ENCODE measurements around the gene TICRR.
"Not testable (repeated sequence)": the region's sequence is repeated elsewhere in the genome, so short reads cannot be mapped to it uniquely, and the experiment has no call there.

Gene TICRR, protein sequence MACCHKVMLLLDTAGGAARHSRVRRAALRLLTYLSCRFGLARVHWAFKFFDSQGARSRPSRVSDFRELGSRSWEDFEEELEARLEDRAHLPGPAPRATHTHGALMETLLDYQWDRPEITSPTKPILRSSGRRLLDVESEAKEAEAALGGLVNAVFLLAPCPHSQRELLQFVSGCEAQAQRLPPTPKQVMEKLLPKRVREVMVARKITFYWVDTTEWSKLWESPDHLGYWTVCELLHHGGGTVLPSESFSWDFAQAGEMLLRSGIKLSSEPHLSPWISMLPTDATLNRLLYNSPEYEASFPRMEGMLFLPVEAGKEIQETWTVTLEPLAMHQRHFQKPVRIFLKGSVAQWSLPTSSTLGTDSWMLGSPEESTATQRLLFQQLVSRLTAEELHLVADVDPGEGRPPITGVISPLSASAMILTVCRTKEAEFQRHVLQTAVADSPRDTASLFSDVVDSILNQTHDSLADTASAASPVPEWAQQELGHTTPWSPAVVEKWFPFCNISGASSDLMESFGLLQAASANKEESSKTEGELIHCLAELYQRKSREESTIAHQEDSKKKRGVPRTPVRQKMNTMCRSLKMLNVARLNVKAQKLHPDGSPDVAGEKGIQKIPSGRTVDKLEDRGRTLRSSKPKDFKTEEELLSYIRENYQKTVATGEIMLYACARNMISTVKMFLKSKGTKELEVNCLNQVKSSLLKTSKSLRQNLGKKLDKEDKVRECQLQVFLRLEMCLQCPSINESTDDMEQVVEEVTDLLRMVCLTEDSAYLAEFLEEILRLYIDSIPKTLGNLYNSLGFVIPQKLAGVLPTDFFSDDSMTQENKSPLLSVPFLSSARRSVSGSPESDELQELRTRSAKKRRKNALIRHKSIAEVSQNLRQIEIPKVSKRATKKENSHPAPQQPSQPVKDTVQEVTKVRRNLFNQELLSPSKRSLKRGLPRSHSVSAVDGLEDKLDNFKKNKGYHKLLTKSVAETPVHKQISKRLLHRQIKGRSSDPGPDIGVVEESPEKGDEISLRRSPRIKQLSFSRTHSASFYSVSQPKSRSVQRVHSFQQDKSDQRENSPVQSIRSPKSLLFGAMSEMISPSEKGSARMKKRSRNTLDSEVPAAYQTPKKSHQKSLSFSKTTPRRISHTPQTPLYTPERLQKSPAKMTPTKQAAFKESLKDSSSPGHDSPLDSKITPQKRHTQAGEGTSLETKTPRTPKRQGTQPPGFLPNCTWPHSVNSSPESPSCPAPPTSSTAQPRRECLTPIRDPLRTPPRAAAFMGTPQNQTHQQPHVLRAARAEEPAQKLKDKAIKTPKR (N-terminal part only)

GRCh38 chr15:89575146-89575655 lies at the start of gene TICRR:
TSS of gene TICRR (plus strand) at chr15:89575469. CDS start at chr15:89575587, 118 bp downstream.
- DNase-seq (ENCODE audit: low read depth in 3 of 3, low spot score in 1 of 3): peak; percentile 76 to 88 (median 84)

GRCh38 chr15:89526181-89526580 lies 49.1 kb upstream of the TICRR start:
- DNase-seq (ENCODE audit: low read depth in 3 of 3, low spot score in 1 of 3): no peak

DNA sequence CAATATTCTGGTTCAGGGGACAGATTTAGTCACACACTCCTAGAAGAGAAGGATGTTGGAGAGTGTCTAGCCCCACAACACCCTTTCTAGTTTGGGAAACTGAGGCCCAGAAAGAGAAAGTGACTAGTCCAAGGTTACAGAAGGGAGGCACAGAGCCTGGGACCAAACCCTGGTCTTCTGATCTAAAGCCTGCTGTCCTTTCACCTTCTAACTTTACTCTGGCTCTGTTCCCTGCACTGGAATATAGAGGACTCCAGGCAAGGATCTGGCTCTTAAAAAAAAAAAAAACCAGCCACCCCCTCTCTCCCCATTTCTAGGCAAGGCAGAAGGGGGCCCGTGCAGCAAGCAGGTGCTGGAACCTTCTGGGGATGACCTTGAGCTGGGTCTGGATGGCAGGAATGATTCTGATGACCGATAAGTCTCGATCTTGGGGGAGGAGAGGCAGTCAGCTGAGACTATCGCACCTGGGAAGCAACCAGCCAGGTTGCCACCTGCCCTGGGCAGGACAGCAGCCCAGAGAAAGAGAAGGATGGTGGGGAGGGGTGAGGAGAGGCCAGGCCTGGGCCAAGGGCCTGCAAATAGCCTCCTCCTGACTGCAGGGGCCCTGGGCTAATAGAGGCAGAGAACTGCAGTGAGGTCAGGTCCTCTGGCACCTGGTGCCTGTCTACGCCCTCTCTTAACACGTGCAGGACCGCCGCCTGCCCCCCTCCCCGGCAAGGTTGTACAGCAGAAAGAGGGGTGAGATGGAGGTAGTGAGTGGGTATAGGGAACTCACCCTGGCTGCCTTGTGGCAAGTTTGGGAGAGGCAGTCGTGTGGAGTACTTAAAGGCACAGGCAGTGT lies 48.4 kb upstream of the TICRR start:
- DNase-seq (ENCODE audit: low read depth in 3 of 3, low spot score in 1 of 3): no peak

DNA sequence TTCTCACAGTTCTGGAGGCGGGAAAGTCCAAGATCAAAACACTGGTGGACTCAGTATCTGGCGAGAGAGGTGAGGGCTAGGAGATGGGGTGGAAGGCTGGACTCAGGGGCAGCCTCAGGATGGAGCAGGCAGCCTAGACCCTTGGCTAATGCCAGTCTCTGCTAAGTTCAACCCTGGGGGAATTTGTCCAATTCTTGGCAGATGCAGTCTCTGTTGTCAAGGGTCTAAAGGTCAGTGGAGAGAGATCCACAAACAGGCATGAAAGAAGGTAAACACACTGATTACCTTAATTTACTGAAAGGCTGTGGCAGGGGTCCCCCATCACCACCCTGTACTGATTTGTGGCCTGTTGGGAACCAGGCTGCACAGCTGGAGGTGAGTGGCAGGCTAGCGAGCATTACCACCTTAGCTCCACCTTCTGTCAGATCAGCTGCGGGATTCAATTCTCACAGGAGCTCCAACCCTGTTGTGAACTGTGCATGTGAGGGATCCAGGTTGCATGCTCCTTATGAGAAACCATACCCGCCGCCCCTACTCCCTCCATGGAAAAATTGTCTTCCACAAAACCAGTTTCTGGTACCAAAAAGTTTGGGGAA lies 46.4 kb upstream of the TICRR start:
- DNase-seq (ENCODE audit: low read depth in 3 of 3, low spot score in 1 of 3): no peak

DNA sequence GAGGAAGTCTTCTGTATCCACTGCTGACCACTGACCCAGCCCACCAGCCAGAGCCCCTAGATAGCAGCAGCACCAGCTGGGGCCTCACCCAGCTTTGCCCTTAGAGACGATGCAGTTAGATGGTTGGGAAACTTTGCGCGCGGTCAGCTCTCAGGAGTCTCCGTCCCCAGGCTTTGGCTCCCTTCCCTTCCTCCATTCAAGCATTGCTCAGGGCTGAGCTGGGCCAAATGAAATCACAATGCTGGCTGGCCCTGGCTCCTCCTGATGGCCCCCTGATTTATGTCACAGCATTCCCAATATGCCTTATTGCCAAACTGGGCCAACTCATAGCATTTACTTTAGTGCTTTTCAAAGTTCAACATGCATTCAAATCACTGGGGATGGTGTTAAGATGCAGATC lies 44.3 kb upstream of the TICRR start:
- no peak for DNase-seq (ENCODE audit: low read depth in 3 of 3, low spot score in 1 of 3)

DNA sequence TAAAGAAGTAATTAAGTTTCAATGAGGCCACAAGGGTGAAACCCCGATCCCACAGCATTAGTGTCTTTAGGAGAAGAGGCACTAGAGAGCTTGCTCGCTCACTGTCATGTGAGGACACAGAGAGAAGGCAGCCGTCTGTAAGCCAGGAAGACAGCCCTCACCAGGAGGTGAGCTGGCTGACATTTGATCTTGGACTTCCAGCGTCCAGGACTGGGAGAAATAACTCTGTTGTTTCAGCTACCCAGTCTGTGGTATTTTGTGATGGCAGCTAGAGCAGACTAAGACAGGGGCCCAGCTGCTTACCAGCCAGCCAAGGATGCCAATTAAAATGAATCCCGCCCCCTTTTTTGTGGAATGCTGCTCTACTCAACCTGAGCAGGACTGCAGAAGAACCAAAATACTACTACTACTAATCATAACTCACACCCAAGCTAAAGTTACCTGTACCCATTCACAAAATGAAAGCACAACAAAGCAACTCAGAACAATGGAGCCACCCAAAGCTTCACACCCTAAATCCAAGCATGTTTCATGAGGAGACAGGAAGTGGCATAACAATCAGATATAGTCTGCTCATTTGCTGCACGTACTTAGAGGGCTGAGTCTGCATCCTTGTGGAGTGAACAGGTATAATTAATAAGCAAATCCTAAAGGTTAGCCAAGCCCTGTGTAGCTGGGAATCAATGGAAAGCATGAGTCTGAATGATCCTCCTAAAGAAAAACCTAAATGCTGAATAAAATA lies 43.3 kb upstream of the TICRR start:
- no peak for DNase-seq (ENCODE audit: low read depth in 3 of 3, low spot score in 1 of 3)

DNA sequence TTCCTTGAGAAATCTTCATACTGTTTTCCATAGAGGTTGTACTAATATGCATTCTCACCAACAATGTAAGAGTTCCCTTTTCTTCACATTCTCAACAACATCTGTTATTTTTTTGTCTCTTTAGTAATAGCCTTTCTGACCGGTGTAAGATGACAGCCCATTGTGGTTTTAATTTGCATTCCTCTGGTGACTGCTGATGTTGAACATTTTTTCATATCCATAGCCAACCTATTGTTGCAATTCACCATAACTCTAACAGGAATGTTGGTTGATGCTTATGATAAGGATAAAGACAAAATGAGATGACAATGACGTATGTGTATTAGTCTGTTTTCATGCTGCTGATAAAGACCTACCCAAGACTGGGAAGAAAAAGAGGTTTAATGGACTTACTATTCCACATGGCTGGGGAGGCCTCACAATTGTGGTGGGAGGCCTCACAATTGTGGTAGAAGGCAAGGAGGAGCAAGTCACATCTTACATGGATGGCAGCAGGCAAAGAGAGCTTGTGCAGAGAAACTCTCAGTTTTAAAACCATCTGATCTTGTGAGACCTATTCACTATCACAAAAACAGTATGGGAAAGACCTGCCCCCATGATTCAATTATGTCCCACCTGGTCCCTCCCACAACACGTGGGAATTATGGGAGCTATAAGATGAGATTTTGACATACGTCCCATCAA lies 41.3 kb upstream of the TICRR start:
- DNase-seq (ENCODE audit: low read depth in 3 of 3, low spot score in 1 of 3): no peak

DNA sequence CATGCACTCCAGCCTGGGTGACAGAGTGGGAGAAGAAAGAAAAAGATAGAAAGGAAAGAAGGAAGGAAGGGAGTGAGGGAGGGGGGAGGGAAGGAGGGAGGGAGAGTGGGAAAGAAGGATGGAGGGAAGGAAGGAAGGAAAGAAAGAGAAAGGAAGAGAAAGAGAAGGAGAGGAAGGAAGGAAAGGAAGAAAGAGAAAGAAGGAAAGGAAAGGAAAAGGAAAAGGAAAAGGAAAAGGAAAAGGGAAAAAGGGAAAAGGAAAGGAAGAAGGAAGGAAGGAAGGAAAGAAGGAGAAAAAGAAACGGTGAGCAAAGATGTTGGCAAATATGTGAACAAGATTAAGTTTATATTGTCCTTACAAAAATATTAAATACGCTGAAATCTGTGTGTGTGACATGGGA lies 36.2 kb upstream of the TICRR start:
- DNase-seq (ENCODE audit: low read depth in 3 of 3, low spot score in 1 of 3): no peak

DNA sequence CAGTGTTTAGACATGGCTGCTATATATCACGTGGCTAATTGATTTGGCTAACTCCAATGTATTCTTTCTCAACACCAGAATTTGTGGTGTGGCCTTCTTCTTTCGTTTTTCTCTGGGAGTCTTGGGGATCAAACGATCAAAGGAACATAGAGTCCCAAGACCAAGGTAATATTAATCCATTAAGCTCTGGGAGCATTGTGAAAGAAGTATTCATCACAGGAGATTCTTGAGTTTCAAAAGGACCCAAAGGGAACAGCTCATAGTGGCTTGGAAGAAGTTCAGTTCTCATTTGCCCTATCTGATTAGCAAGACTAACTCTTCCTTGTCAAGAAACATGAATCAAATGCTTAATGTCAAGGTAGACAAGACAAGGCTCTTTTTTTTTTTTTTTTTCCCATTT lies 32.9 kb upstream of the TICRR start:
- DNase-seq (ENCODE audit: low read depth in 3 of 3, low spot score in 1 of 3): no peak

DNA sequence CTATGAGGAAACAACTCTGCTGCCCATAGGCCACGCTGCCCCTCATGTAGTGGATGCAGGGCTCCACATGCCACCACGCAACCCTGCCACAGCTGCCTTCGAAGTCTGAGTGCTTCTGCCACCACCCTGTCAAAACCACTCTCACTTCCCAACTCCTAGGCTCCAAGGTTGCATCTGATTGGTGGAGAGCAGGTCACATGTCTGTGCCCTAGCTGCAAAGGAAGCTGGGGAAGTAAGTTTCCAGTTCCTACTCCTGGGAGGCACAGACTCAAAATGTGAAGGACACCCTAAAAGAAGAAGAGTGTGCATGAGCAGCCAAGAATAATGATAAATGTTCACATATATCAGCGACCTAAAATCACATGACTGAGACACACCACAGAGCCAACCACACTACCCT lies 31.9 kb upstream of the TICRR start:
- DNase-seq (ENCODE audit: low read depth in 3 of 3, low spot score in 1 of 3): no peak

DNA sequence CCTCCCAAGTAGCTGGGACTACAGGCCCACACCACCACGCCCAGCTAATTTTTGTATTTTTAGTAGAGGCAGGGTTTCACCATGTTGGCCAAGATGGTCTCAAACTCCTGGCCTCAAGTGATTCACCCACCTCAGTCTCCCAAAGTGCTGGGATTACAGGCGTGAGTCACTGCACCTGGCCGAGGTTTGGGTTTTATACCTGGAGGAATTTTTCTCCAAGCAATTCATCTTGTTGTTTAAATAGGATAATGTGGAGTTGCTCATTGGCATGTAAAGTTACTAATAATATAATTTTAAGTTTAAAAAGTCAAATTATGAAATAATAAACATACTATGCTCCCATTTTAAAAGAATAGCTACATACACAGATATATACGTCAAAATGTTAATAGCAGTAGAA lies 26.1 kb upstream of the TICRR start:
- not testable (repeated sequence) for DNase-seq (ENCODE audit: low read depth in 3 of 3, low spot score in 1 of 3)

DNA sequence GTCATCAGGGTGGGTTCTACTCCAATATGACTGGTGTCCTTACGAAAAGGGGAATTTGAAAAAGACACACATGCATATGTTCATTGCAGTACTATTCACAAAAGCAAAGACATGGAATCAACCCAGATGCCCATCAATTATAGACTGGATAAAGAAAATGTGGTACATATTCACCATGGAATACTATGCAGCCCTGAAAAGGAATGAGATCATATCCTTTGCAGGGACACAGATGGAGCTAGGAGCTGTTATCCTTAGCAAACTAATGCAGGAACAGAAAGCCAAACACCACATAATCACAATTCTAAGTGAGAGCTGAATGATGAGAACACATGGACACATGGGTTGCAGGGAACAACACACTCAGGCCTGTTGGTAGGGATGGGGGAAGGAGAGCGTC lies 24.8 kb upstream of the TICRR start:
- DNase-seq (ENCODE audit: low read depth in 3 of 3, low spot score in 1 of 3): no peak

- DNase-seq (ENCODE audit: low read depth in 3 of 3, low spot score in 1 of 3): no peak
These were observed 23.7 kb upstream of the TICRR start for GRCh38 chr15:89551550-89551949.

DNA sequence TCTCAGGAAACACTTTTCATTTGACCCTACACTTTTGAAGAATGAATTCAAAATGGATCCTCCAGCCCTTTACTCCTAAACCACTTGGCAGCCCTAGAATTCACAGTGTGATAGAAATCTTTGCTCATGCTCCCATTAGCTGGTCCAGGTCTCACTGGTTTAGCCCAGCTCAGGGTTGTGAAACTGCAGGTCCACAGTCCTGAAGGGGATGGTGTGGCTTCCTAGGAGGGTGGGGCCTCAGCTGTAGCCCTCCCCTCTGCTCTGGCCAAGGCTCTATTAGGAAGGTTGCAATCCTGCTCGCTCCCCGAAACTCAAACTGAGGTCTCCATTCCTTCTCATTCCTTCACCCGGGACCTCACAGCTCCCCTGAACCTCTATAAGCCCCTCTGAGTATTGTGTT lies 21.6 kb upstream of the TICRR start:
- DNase-seq (ENCODE audit: low read depth in 3 of 3, low spot score in 1 of 3): no peak

DNA sequence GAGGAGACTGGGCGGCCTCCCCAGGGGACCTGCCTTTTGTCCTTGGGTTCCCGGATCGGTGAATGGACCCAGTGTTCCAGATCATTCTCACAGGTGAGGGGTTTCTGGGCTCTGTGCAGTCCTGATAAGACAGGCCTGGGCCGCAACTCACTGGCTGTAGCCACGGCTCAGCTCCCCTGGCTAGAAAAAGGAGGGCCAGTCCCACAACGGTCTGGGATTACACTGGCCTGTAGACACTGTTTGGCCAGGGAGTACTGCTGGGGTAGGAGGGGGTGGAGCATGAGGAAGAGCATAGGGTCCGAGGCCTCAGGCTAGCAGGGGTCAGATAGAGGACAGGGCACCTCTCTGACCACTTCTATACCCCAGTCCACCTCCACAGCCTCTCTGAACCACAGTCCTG lies 21.0 kb upstream of the TICRR start:
- no peak for DNase-seq (ENCODE audit: low read depth in 3 of 3, low spot score in 1 of 3)

DNA sequence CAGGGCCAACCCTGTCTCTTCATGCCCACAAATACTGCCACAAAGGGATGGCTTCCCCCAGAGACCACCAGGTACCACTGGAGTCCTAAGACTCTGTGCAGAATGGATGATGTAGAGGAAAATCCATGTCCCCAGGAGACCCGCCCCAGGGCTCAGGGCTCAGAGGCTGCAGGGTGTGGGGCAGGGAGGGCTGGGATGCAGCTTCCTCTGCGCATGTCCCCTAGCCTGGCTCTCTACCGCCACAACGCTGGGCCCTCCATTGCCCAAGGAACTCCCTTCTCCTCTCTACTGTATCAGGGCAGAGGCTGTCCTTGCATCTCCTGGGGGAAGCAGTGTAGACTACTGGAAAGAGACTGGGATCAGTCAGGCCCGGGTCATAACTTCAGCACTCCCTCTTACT lies 19.5 kb upstream of the TICRR start:
- DNase-seq (ENCODE audit: low read depth in 3 of 3, low spot score in 1 of 3): no peak

GRCh38 chr15:89556413-89557262 lies 18.6 kb upstream of the TICRR start:
- DNase-seq (ENCODE audit: low read depth in 3 of 3, low spot score in 1 of 3): no peak

GRCh38 chr15:89559769-89560264 lies 15.5 kb upstream of the TICRR start:
- DNase-seq (ENCODE audit: low read depth in 3 of 3, low spot score in 1 of 3): no peak

All from stimulated activated CD4-positive, alpha-beta T cell treated with anti-CD3 and anti-CD28 coated beads, TNF-alpha, amount 100 ng/mL, for 1 hour (primary cell).